Stimulated activated naive B cell treated with anti-CD40 and anti-IgM and Interleukin-4, amounts not matched to agents 10 μg/mL and 1 μg/mL and 100 μg/mL, for 72 hours (primary cell): Measurements from ENCODE around the gene PAEP.
"Not testable (repeated sequence)": the region's sequence is repeated elsewhere in the genome, so short reads cannot be mapped to it uniquely, and the experiment has no call there.

Experiments
- ATAC-seq, 2 donors: fragments of 150-1000 bp; cut with Tn5 transposase; replicated peaks; 2 replicates each; pipeline ENCODE4 v1.10.0; 2021; ENCODE audit warnings: moderate library complexity in 1 of 2
- DNase-seq: peaks from one replicate; pipeline ENCODE4 v3.0.0; 2021
- H3K27ac Mint-ChIP-seq: one replicate; pipeline ENCODE4 v1.8.0; 2022; ENCODE audit warnings: mild to moderate bottlenecking, mixed read lengths
- H3K27me3 Mint-ChIP-seq, 2 donors: one replicate each; pipeline ENCODE4 v1.8.0; 2022; ENCODE audit warnings: mixed read lengths in 2 of 2
- H3K36me3 Mint-ChIP-seq, 2 donors: one replicate each; pipeline ENCODE4 v1.8.0; 2022; ENCODE audit warnings: mixed read lengths in 2 of 2, mild to moderate bottlenecking in 1 of 2
- H3K4me1 Mint-ChIP-seq, 2 donors: one replicate each; pipeline ENCODE4 v1.8.0; 2022; ENCODE audit warnings: mixed read lengths in 2 of 2, mild to moderate bottlenecking in 1 of 2
- H3K4me3 Mint-ChIP-seq, 2 donors: one replicate each; pipeline ENCODE4 v1.8.0; 2022; ENCODE audit warnings: mild to moderate bottlenecking in 2 of 2, mixed read lengths in 2 of 2, moderate library complexity in 1 of 2
- H3K9me3 Mint-ChIP-seq, 2 donors: one replicate each; pipeline ENCODE4 v1.8.0; 2022; ENCODE audit warnings: mixed read lengths in 2 of 2, mild to moderate bottlenecking in 1 of 2

PAEP gene

GRCh38 chr9:135534826-135535225 lies 26.7 kb upstream of the PAEP start:
- not testable (repeated sequence) for H3K4me3 Mint-ChIP-seq, ATAC-seq, H3K4me1 Mint-ChIP-seq, H3K9me3 Mint-ChIP-seq, H3K27ac Mint-ChIP-seq, DNase-seq, H3K36me3 Mint-ChIP-seq
- peaks cover 19 to 24% of the 10 kb centered on the region in 2 donors for H3K27me3 Mint-ChIP-seq

- ATAC-seq, H3K27ac Mint-ChIP-seq, DNase-seq, H3K9me3 Mint-ChIP-seq, H3K4me1 Mint-ChIP-seq, H3K36me3 Mint-ChIP-seq, H3K4me3 Mint-ChIP-seq: not testable (repeated sequence)
- H3K27me3 Mint-ChIP-seq = peaks cover 18 to 31% of the 10 kb centered on the region in 2 donors
These were observed 25.9 kb upstream of the PAEP start for GRCh38 chr9:135535631-135536030.

DNA sequence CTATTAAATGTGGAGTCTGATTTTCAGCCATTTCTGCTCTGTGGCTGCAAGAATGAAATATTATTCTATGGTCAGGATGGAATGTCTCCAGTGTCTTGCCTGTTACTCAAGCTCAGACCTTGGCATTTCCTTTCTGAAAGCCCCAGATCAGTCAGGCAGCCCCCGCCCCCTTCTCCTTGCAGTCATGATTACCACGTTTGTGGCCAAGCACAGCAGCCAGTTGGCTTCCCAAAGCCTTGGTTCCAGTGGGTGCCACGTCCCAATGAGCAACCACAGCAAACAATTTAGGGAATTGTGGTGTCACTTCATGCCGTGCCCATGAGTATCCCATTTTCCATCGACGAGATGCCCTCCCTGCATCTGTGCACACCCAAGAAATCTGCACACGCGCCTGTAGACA lies 25.3 kb upstream of the PAEP start:
- no peaks in the 10 kb centered on the region for H3K4me1 Mint-ChIP-seq
- H3K27me3 Mint-ChIP-seq = peaks cover 16 to 30% of the 10 kb centered on the region in 2 donors
- no peak for DNase-seq
- ATAC-seq = no peak
- peaks cover 0 to 1% of the 10 kb centered on the region in 2 donors for H3K9me3 Mint-ChIP-seq
- H3K27ac Mint-ChIP-seq = no peak overlapping the region
- no peak overlapping the region for H3K4me3 Mint-ChIP-seq
- H3K36me3 Mint-ChIP-seq = no peaks in the 10 kb centered on the region

DNA sequence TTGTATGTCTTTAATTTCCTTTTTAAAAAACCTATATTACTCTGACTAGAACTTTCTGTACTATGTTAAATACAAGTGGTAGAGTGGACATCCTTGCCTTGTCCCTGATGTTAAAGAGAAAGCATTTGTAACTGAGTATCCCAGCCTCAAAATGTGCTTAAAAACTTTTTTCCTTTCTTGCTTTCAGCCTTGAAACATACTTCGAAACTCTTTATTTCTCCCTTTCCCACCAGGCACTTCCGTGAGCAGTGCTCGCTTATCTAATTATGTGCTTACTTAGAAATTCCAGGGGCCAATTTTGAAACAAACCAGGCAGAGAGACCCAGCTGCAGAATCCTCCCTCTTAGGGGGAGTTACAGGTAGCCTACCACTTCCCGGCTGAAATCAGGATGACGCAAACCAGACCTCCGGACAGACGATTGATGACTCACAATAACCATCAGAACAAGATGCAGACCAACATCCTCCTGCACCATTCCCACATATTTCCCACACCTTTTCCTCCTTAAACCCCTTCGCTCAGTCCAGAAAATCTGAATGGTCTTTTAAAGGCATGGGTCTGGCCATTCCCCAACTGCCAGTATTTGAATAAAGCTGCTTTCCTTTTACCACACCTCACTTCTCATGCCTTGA lies 18.2 kb upstream of the PAEP start:
- ATAC-seq, H3K36me3 Mint-ChIP-seq, DNase-seq, H3K9me3 Mint-ChIP-seq, H3K4me3 Mint-ChIP-seq, H3K27ac Mint-ChIP-seq, H3K4me1 Mint-ChIP-seq: not testable (repeated sequence)
- H3K27me3 Mint-ChIP-seq = peaks cover 14 to 19% of the 10 kb centered on the region in 2 donors

DNA sequence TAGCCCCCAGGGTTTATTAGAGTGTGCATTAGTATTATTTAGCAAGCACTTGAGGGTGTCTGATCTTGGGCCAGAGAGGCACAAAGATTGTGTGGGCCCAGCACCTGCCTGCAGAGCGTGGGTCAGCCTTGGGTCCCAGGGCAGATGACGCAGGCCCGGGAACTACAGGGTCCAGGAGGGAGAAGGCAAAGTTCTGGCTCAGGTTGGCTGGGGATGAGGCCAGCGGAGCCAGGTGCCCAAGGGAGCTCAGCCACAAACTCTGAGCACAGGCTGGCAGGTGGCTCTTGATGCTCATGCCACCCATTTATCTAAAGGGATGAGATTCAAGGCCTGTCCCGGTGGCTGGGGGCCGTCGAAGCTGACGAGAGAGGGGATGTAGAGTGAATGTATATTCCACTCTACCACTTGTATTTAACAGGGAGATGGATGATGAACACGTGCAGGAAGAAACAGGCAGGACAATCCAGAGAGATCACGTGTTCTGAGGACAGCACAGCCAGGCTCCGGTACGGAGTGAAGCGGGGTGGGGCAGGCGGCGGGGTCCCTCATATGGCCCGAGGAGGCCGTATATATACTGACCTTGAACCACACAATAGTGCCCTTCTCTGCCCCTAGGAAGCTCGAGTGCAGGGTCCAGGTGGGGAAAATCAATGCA lies 16.4 kb upstream of the PAEP start:
- Mint-ChIP-seq H3K27ac (no peak overlapping the region), H3K27me3 (peaks cover 11 to 14% of the 10 kb centered on the region in 2 donors), H3K36me3 (no peaks in the 10 kb centered on the region), H3K4me3 (no peak overlapping the region), H3K4me1 (no peaks in the 10 kb centered on the region), H3K9me3 (no peaks in the 10 kb centered on the region)
- DNase-seq (no peak), ATAC-seq (no peak)

- not testable (repeated sequence) for H3K27ac Mint-ChIP-seq, DNase-seq, ATAC-seq, H3K4me3 Mint-ChIP-seq, H3K36me3 Mint-ChIP-seq, H3K4me1 Mint-ChIP-seq, H3K9me3 Mint-ChIP-seq
- H3K27me3 Mint-ChIP-seq = peaks cover 7 to 14% of the 10 kb centered on the region in 2 donors
These were observed 15.8 kb upstream of the PAEP start, which contains the start of gene OBP2A for GRCh38 chr9:135545646-135546176. OBP2A (plus strand) TSS chr9:135546126; CDS start chr9:135546181, 55 bp downstream.

GRCh38 chr9:135546792-135547617 lies 14.6 kb upstream of the PAEP start:
- not testable (repeated sequence) for ATAC-seq, H3K27ac Mint-ChIP-seq, H3K4me3 Mint-ChIP-seq, H3K4me1 Mint-ChIP-seq, H3K9me3 Mint-ChIP-seq, DNase-seq, H3K36me3 Mint-ChIP-seq
- peaks cover 7 to 14% of the 10 kb centered on the region in 2 donors for H3K27me3 Mint-ChIP-seq

GRCh38 chr9:135547756-135548736 lies 13.5 kb upstream of the PAEP start:
- Mint-ChIP-seq H3K4me1 (no peaks in the 10 kb centered on the region), H3K4me3 (no peak overlapping the region)

GRCh38 chr9:135549478-135550343 lies 11.8 kb upstream of the PAEP start:
- not testable (repeated sequence) for H3K36me3 Mint-ChIP-seq, H3K27ac Mint-ChIP-seq, H3K4me3 Mint-ChIP-seq, H3K9me3 Mint-ChIP-seq, H3K4me1 Mint-ChIP-seq, ATAC-seq, DNase-seq
- peaks cover 5 to 10% of the 10 kb centered on the region in 2 donors for H3K27me3 Mint-ChIP-seq

More at GRCh38 chr9:135547756-135548736, 13.5 kb upstream of the PAEP start:
- Mint-ChIP-seq H3K27ac (no peak overlapping the region), H3K36me3 (no peaks in the 10 kb centered on the region), H3K27me3 (peaks cover 7 to 14% of the 10 kb centered on the region in 2 donors), H3K9me3 (no peaks in the 10 kb centered on the region)
- ATAC-seq (no peak), DNase-seq (no peak)

- DNase-seq (no peak), ATAC-seq (no peak)
- Mint-ChIP-seq H3K9me3 (peaks cover 4 to 5% of the 10 kb centered on the region in 2 donors), H3K36me3 (no peaks in the 10 kb centered on the region), H3K4me3 (no peak overlapping the region), H3K27me3 (peaks cover 0 to 4% of the 10 kb centered on the region in 2 donors), H3K27ac (no peak overlapping the region), H3K4me1 (no peaks in the 10 kb centered on the region)
These were observed 11.1 kb upstream of the PAEP start for GRCh38 chr9:135550344-135550918.

DNA sequence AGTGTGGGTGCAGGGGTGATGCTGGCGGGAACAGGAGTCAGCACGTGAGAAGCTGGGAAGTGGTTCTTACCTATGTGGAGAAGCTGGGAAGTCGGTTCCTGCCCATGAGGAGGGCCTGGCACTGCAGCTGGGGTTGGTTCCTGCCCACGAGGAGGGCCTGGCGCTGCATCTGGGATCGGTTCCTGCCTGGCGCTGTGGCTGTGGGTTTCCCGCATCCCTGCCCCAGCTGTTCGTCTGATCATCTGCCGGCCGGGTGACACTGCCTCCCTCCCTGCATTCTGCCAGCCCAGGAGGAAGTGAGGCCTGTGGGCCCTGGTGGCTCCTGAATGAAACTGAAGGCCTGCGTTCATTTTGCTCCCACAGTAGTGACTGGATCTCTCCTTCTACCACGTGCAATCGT lies 10.5 kb upstream of the PAEP start:
- Mint-ChIP-seq H3K4me1 (no peaks in the 10 kb centered on the region), H3K36me3 (no peaks in the 10 kb centered on the region), H3K27ac (no peak overlapping the region), H3K27me3 (peaks cover 4% of the 10 kb centered on the region in 2 donors), H3K4me3 (no peak overlapping the region), H3K9me3 (peaks cover 7% of the 10 kb centered on the region in 2 donors)
- DNase-seq (no peak), ATAC-seq (no peak)

DNA sequence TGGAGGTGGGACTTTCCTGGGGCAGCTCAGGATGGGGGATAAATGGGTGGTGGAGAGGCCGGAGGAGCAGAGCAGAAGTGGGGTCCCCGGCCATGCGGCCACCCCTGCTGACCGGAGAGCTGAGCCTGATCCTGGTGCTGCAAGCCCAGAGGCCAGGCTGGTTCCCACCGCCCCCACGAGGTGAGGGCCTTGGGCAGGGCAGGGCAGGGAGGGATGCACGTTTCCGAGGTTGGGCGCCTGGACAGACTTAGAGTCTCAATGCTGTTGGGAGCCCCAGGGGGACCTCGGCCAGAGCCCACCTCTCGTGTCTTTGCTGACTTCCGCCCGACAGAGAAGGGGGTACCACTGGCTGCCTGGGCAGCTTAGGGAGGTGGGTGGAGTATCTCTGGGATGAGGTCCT lies 10.1 kb upstream of the PAEP start:
- DNase-seq (no peak), ATAC-seq (no peak)
- no peaks in the 10 kb centered on the region for H3K4me1 Mint-ChIP-seq
- H3K27ac Mint-ChIP-seq = no peak overlapping the region
- peaks cover 7 to 8% of the 10 kb centered on the region in 2 donors for H3K9me3 Mint-ChIP-seq
- peaks cover 4 to 6% of the 10 kb centered on the region in 2 donors for H3K27me3 Mint-ChIP-seq
- no peaks in the 10 kb centered on the region for H3K36me3 Mint-ChIP-seq
- H3K4me3 Mint-ChIP-seq = no peak overlapping the region
